NCI-H748 (cell line): ENCODE data around the gene VAMP2.

Source experiments
- DNase-seq: peaks from one replicate; lab custom pipeline; 2025; ENCODE audit not compliant: unreplicated experiment; lab: John Stamatoyannopoulos, UW

The VAMP2 gene

DNA sequence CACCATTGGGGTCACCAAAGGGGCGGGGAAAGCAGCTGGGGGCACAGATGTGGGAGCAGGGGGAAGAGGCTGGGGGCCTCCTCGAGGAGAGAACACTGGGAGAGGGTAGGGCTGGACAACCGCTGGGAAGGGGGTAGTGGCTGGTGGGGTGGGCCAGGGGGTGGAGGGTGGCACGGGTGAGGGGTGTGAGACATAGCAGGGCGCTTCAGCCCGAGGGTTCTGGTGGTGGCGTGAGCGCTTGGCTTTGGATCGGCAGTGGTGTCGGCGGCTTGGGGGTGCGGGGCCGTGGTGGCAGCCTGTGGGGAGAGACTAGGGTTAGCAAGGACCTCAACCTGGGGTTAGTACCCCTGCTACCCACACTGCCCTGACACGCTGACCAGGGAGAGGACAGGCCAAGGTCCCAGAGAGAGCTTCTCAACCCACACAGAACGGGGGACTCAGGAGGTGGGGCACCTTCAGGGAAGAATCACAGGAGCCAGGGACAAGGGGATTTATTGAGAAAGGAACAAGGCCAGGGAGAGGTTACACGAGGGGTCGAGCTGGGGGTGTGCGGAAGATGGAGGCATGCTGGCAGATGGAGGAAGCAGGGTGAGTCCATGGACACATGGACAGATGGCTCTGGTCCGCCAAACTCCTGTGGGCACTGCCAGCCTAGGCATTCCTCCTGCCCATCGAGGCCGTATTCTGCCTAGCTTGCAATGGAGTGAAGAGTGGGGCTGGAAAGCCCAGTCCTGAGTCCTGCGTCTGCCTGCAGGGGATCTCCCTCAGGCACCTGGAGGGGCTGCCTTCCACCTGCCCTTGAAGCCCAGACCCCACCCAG, 19.0 kb downstream of the VAMP2 start:
- no peak for DNase-seq

DNA sequence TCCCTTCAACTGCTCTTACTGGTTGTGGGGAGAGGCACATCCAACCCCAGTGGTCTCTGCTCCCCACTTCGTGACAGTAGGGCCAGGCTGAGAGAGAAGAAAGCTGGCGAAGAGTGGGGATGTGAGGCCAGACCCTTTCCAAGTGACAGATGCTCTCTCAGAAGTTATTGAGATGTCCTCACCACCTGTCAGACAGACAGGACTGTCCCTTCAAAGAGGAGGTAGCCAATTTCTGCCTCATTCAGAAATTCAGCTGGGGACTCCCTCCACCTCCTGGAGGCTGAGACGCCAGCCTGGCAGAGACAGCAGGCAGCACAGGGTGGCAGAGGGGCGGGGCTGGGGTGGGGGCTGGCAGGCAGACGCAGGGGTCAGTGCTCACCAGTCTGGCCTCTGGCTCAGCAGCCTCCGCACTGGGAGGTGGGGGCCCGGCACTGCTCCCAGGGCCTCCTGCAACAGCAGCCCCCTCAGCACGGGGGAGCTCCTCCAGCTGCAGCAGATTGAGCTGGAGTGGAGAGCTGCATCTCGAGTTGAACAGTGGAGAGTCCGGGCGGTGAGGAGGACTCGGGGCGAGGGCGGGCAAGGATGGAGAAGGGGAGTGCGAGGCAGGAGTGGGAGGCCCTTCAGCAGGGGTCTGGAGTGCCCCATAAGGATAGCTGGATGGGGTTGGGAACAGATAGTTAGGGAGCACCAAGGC, 19.7 kb downstream of the VAMP2 start:
- DNase-seq, result no peak

- DNase-seq, result no peak
Observed at GRCh38 chr17:8142158-8142886, 20.4 kb downstream of the VAMP2 start.

GRCh38 chr17:8141741-8142140, 21.0 kb downstream of the VAMP2 start:
- no peak for DNase-seq

- no peak for DNase-seq
Observed at GRCh38 chr17:8141045-8141444, 21.7 kb downstream of the VAMP2 start.

DNA sequence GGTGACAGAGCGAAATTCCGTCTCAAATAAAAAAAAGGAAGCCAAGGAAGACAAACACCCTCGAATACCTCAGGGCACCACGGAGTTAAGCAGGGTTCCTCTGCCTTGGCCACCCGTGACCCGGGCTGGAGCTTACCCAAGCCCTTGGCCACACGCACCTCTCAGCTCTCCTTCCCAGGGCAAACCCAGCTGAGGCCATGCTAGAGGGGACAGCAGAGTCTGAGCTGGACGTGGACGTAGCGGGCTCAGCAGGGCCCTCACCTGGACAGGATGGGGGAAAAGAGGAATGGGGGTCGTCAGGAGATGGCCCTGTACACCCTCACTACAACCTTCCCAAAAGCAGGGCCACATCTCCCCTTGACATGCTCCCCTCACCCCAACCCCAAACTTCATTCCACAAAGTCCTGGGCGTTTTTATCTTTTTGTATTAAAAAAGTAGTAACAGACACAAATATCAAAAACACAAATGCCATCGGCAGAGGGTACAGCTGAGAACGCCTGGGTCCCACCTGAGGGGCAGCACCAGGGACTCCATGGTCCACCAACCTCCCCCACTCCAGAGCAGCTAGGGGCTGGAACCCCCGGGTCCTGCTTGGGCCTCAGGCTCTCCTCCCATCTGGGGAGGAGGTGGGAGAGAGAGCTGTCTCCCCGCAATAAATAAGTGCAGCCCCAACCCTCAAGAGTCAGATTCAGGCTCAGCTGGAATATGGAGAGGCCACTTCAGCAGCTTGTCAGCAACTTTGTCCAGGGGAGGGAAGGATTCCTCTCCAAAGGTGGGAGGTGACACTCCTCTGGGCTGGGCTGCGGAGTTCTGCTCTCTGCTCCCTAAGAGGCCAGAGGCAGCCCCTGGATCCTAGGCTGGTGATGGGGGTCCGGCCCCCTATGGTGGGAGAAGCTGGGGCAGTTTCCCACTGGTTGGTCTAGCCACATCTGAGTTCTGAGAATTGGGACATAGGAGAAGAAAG, 22.4 kb downstream of the VAMP2 start:
- no peak for DNase-seq

DNA sequence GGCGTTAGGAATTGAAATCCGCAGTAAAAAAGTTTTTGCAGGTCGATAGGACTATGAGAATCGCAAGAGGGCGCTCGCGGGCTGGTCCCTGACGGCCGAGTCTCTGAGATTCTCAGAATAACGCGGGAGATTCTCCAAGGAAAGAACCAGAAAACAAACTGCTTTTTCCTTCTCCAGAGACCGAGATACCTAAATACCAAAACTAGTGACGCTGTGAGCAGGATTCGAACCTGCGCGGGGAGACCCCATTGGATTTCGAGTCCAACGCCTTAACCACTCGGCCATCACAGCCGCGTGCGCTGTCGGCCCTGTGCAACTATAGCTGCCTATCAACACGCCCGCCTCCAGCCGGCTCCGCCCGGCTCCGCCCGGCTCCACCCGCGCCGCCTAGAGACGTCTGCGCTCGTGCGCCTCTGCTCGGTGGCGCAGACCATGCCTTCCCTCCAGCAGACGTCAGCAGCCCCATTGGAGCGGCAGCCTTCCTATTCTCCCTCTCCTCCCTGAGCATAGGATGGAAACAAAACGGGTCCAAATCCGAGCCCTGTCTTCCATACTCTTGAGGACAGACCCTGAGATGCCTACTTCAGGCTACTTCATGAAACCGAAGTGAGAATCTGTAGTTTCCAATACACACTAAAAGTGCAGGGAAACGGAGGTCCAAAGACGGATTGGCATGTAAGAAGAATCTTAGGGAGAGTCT, 23.9 kb downstream of the VAMP2 start:
- peak; percentile 99 for DNase-seq

GRCh38 chr17:8138374-8138671, 24.4 kb downstream of the VAMP2 start:
- DNase-seq, result no peak

DNA sequence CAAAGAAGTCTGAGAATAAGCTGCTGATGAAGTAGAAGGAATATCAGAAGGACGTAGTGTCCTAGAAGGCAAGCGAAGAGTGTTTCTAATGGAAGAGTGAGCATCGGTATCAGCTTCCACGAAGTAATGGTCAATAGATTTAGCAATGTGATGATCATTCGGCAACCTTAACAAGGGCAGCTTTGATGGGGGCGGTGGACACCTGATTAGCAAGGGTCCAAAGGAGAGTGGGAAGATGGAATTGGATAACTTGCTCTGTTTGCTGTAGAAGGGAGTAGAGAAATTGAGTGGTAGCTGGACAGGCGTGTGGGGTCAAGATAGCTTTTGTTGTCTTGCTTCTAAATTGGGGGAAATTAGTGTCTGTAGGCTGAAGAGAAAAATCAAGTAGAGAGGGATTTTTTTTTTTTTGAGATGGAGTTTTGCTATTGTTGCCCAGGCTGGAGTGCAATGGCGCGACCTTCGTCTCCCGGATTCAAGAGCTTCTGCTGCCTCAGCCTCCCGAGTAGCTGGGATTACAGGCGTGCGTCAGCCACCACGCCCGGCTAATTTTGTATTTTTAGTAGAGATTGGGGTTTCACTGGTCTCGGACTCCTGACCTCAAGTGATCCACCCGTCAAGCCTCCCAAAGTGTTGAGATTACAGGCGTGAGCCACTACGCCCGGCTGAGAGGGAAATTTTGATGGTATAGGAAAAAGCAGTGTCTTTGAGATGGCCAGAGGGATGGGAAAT, 24.9 kb downstream of the VAMP2 start:
- peak; percentile 54 for DNase-seq

GRCh38 chr17:8133941-8134340, 28.8 kb downstream of the VAMP2 start:
- DNase-seq, result no peak

- no peak for DNase-seq
Observed at GRCh38 chr17:8133399-8133798, 29.3 kb downstream of the VAMP2 start.

DNA sequence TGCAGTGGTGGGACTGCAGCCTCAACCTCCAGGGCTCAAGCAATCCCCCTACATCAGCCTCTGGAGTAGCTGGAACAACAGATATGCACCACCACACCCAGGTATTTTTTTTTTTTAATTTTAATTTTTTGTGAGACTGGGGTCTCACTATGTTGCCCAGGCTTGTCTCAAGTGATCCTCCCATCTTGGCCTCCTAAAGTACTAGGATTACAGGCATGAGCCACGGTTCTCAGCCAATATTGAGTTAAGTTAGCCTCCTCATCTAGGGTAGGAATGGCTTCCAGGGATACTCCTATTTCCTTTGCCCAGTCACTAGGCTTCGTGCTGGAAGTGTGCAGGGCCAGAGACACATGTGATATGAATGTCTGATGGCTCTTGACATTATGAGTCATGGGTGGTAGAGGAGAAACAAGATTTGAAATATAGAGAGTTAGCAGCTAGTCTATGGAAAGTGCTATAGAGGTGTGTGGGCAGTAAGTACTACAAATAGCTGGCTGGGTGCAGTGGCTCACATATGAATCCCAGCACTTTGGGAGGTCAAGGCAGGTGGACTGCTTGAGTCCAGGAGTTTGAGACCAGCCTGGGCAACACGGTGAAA, 30.8 kb downstream of the VAMP2 start:
- DNase-seq, result no peak

DNA sequence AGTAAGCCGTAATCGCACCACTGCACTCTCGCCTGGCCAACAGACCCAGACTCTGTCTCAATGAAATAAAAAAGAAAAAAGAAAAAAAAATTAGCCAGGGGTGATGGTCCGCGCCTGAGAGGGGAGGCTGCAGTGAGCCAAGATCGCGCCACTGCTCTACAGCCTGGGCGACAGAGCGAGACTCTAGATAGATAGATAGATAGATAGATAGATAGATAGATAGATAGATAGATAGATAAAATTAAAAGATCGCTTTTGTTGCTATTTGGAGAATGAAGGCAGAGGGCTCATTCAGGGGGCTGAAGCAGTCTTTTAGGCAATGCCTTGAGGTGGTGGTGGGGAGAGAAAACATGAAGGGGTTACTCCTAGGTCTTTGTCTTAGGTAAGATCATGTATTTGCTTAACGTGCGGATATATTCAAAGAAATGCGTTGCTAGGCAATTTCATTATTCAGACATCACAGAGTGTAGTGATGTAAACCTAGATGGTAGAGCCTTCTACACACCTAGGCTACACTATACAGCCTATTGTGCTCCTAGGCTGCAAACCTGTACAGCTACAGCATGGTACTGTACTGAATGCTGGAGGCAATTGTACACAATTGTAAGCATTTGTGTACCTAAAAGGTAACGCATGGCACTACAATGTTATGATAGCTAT, 34.5 kb downstream of the VAMP2 start:
- peak; percentile 60 for DNase-seq

DNA sequence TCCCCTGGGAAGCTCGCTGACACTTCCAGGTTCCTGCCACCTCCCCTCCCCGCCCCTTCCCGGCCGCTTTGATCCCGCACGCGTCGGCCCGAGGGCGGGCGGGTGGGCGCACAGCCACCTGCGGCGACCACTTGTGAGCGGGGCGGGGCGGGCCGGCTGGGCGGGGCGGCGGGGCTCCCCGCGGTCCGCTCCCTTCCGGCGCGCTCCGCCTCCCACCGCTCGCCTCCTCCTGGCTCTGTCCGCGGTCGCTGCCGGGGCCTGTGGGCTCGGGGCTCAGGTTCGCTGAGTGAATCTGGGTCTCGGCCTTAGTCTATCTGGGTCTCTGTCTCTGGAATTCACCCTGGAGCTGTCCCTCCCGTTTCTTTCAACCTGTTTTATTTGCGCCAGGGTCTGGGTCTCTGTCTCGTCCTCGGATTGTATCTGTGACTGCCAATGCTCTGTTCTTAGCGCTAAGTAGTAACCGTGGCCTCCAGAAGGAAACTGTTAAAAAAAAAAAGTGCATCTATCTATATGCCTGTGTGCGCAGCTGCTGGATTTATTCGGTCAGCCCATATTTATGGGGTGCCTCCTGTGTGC, 36.2 kb downstream of the VAMP2 start:
- peak; percentile 87 for DNase-seq

DNA sequence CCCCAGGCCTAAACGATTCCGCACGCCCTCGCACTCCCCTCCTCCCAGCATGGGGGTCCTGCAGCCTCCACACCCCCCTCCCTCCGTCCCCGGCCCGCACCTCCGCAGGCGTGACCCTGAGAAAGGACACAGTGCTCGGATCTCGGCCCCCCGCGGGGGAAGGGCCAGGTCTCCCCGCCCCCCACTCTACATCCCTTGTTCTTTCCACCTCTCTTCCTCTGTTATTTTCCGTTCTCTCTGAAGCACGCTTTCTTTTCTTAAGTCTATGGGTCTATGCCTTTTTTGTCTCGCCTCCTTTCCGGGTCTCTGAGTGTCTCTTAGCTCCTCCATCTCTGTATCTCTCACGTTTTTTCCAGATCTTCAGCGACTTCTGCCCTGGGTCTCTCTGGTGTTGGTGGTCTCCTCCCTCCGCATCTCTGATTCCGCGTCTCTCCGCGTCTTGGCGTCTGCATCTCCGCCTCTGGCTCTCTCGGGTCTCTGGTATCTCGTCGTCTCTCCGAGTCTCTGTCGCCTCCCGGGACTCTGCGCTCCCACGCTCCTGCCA, 36.7 kb downstream of the VAMP2 start:
- DNase-seq, result peak; percentile 86

DNA sequence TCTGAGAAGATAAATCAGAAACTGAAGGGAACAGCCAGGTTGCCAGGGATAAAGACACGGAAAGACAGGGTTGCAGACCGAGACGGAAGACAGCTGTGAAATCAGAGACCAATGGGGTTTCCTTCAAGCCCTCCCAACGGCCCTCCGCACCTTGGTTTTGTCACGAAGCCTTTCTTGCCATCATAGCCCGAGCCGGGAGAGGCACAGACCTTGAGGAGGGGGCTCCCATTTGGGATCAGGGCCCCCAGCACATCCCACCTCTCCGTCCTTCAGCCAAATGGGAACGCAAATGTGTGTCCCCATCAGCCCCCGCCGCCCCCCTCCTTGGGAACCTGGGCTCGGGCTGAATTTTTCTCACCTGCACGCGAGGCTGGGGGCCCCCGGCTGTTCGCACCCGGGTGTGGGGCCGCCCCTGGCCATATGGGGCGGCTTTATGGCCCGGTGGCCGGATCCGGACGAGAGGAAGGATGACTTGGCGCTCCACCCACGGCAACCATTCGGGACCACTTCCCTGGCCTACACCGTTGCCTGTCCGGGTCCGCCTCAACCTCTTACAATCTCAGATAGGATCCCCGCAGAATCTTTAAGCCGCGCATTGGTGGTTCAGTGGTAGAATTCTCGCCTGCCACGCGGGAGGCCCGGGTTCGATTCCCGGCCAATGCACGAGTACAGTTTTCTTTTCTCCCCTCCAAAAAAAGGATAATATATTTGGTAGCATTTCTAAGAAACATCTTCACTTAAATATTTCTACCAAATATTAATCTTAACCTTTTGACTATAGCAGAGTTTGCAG, 37.4 kb downstream of the VAMP2 start:
- DNase-seq, result peak; percentile 88
